SJSA1 (cell line): ENCODE results near the gene ZNF329. TPM values are rescaled to one million over a fixed set of nuclear protein-coding genes. Genes with fewer than 3 reads are reported as not detected.

ENCODE experiments used
- DNase-seq, 2 experiments: peaks; one replicate each; pipeline ENCODE4 v3.0.0-alpha.2; 2015 to 2020; ENCODE audit warnings: low spot score in 2 of 2, low read depth in 1 of 2
- H3K27ac ChIP-seq: fragments of 250-450 bp; sonication (Bioruptor Pico); 2 replicates; pipeline ENCODE4 v1.5.1; 2020; ENCODE audit warnings: mild to moderate bottlenecking, moderate library complexity
- H3K27me3 ChIP-seq: fragments of 250-450 bp; sonication (Bioruptor Pico); replicated peaks from 2 replicates; pipeline ENCODE4 v1.5.1; 2020; ENCODE audit warnings: mild to moderate bottlenecking, moderate library complexity
- H3K36me3 ChIP-seq: fragments of 250-450 bp; sonication (Bioruptor Pico); 2 replicates; pipeline ENCODE4 v1.5.1; 2020; ENCODE audit warnings: mild to moderate bottlenecking
- H3K4me1 ChIP-seq: fragments of 250-450 bp; sonication (Bioruptor Pico); replicated peaks from 2 replicates; pipeline ENCODE4 v1.6.1; 2021; ENCODE audit warnings: mild to moderate bottlenecking
- H3K4me3 ChIP-seq: fragments of 250-450 bp; sonication (Bioruptor Pico); 2 replicates; pipeline ENCODE4 v1.5.1; 2020; ENCODE audit warnings: mild to moderate bottlenecking
- H3K9me3 ChIP-seq: fragments of 250-450 bp; sonication (Bioruptor Pico); replicated peaks from 2 replicates; pipeline ENCODE4 v1.5.1; 2020; ENCODE audit warnings: mild to moderate bottlenecking
- total RNA-seq: library from RNA; depleted of rRNA; stranded (reverse); fragments of >200 nt; shearing (Covaris generic); gene quantifications from 2 replicates; pipeline ENCODE4 v1.2.3, GENCODE V29; 2014

ZNF329 gene
- total RNA-seq, 1 experiment from 2014 or later: 8.3 TPM

DNA sequence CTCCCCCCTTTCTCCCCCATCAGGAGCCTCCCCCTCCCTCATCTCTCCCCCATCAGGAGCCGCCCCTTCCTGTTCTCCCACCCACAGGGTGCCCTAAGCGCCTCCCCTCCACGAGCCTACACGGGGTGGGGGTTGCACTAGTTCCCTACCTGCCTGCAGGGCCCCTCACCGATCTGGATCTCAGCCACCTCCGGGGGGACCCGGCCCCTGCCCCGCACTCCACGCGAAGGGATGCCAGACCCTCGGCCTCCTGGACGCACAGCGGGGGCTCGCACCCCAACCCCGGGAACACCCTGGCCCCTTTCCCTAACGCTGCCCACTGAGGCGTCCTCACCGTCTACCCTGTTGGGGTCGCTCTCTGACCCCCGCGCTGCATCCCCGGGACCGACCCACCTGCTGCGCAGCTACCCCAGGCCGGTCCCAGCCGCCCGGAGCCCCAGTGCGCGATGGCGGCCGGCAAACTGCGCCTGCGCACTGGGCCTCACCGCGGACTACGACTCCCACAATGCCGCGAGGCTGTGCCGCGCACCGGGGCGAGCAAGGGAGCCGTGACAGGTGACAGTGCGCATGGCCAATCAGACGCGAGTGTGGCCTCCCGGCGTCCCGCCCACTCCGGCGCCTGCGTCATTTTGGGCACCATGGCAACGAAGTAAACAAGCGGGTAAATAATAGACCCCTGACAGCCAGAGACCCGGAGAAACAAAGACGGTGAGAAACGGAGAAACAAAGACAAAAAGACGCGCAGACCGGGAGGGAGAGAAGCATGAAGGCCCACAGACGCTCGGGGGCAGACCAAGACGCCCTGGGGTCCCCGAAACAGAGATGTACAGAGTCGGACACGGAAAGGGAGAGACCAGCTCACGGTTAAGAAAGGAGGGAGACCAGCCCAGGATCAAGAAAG, 52.6 kb downstream of the ZNF329 start, which contains the start of gene ZSCAN18:
Gene ZSCAN18 (minus strand): TSS at position 451 of the 901 bp plus-strand sequence. CDS start 7,964 bp downstream, outside the sequence.
- Histone ChIP-seq H3K27ac (no peak within 1 kb of the TSS), H3K9me3 (peaks cover 16% of the 10 kb centered on the region), H3K4me3 (peak within 1 kb of the TSS; percentile 12; the same call in 1 of the 2 replicates), H3K27me3 (no peaks in the 10 kb centered on the region), H3K4me1 (no peaks in the 10 kb centered on the region), H3K36me3 (no peaks in the 10 kb centered on the region)
- no peak for DNase-seq

DNA sequence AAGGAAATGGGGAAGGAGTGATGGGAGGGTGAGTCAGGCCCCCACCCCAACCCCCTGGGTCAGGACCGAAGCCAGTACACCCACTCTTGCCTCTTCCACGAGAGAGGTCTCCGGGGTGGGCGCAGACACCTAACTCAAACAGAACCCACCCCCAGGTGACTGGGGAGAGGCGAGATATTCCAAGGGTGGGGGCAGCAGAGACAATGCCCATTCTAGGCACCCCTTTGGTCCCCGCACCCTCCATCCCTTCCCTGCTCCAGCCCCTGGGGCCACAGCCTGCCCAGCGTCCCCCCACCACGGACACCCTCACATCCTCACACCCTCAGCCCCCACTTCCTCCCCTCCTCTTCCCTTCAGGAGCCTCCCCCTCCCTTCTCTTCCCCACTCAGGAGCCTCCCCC, 53.2 kb downstream of the ZNF329 start:
- peaks cover 14% of the 10 kb centered on the region for H3K9me3 ChIP-seq
- DNase-seq: no peak
- no peaks in the 10 kb centered on the region for H3K4me1 ChIP-seq
- no peak overlapping the region for H3K4me3 ChIP-seq
- H3K36me3 ChIP-seq: no peaks in the 10 kb centered on the region
- H3K27ac ChIP-seq: no peak overlapping the region
- H3K27me3 ChIP-seq: no peaks in the 10 kb centered on the region

DNA sequence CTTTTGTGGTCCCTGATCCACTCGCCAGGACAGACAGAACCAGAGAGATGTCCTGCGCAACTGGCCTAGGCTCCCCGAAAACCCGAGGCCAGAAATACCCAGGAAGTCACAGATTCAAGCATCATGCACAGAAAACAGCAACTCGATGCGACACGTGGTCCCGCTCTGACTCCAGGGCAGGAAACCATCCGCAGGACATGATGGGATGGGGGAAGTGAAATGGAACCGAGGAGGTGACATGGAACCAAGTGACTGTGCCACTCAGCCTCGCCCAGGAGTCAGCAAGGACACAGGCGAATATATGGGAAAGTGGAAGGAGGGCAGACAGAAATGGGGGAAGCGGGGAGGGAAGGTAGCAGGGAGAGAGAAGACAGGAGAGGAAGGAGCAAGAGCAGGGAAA, 53.7 kb downstream of the ZNF329 start:
- no peaks in the 10 kb centered on the region for H3K4me1 ChIP-seq
- H3K9me3 ChIP-seq: peaks cover 14% of the 10 kb centered on the region
- H3K4me3 ChIP-seq: no peak overlapping the region
- no peaks in the 10 kb centered on the region for H3K36me3 ChIP-seq
- no peaks in the 10 kb centered on the region for H3K27me3 ChIP-seq
- no peak overlapping the region for H3K27ac ChIP-seq
- DNase-seq: no peak

DNA sequence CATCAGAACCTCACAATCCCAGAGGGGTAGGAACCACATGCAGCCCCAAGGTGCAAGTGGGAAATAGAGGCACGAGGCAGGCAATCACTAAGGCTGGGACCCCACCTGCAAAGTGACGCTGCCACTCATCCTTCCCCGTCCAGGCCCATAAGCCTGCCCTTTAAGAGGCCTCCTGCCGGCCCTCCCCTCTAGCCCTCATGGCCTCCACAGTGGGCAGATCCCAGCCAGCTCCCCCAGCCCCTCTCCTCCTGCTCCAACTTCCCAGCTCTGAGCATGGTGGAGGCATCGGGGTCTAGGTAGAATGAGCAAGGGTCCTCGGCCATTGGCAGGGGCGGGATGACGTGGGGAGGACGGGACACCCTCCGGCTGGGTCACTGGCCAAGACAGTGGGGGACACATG, 55.3 kb downstream of the ZNF329 start:
- Histone ChIP-seq H3K9me3 (peaks cover 14% of the 10 kb centered on the region), H3K27me3 (no peaks in the 10 kb centered on the region), H3K4me3 (no peak overlapping the region), H3K36me3 (no peaks in the 10 kb centered on the region), H3K4me1 (no peaks in the 10 kb centered on the region), H3K27ac (no peak overlapping the region)
- no peak for DNase-seq

DNA sequence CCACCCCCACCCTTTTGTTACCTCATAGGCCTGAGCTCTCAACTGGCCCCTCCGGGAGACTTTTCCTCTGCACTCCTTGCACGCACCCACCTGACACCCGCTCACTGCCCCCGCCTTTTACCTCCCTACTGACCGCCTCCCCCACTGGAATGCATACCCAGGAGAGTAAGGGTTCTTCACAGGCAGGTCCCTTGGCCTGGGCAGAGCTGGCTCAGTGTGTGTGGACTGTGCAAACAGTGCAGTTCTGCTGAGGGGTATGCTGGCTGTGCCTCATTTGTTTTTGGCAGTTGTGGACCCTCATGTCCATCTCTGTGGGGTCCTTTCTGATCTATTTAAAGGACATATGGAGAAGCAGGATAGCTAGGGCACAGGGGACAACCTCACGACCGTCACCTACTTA, 57.5 kb downstream of the ZNF329 start:
- no peak overlapping the region for H3K27ac ChIP-seq
- peaks cover 22% of the 10 kb centered on the region for H3K9me3 ChIP-seq
- no peaks in the 10 kb centered on the region for H3K4me1 ChIP-seq
- no peaks in the 10 kb centered on the region for H3K36me3 ChIP-seq
- no peaks in the 10 kb centered on the region for H3K27me3 ChIP-seq
- H3K4me3 ChIP-seq: no peak overlapping the region
- no peak for DNase-seq

DNA sequence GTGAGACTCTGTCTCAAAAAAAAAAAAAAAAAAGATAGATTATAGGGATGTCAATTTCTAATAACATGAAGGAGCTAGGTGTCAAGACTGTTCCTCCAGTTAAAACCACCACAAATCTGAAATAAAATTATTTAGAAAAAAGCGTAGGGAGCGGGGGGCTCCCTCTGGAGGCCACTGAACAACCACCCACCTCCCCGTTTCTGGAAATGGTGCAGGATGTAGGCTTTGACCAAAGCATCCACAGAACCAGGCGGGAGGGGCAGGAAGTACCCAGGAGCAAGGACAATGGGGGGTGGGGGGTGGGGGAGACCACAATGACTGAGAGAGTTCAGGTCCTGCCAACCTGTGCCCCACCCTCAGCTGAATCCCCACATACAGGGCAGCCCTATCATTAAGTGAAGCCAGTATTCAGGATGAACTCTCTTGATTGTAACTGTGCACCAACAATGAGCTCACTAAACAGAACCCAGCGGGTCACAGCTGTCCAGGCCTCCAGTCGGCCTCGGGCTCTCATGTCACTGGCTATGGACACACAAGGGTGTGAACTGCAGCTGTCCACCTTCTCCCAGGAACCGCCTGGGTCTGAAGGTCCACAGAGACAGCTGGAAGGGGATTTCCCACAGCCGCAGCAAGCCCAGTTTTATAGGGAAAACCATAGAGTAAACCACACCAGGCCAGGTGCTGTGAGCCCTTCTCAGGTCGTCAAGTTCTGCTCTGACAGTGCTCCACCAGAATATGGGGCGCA, 59.2 kb downstream of the ZNF329 start:
- Histone ChIP-seq H3K4me3 (no peak overlapping the region), H3K27me3 (no peaks in the 10 kb centered on the region), H3K9me3 (peaks cover 26% of the 10 kb centered on the region), H3K27ac (no peak overlapping the region), H3K4me1 (no peaks in the 10 kb centered on the region), H3K36me3 (no peaks in the 10 kb centered on the region)
- DNase-seq: no peak

DNA sequence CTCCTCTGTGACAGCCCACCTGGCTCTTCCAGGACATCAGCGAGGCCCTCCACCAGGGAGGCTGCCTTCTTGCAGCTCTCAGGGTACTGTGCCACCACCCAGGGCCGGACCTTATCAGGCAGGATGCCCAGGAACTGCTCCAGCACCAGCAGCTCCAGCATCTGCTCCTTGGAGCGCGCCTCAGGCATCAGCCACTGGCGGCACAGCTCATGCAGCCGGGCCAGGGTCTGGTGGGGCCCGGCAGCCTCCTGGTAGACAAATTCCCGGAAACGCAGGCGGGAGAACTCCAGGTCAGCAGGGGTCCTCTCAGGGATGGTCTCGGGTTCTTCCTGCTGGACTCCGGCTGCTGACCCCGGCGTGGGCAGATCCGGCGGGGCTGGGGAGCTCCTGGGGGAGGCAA, 60.7 kb downstream of the ZNF329 start:
- H3K9me3 ChIP-seq: peaks cover 35% of the 10 kb centered on the region
- H3K36me3 ChIP-seq: no peaks in the 10 kb centered on the region
- H3K4me3 ChIP-seq: no peak overlapping the region
- H3K27ac ChIP-seq: no peak overlapping the region
- DNase-seq: no peak
- no peaks in the 10 kb centered on the region for H3K4me1 ChIP-seq
- H3K27me3 ChIP-seq: no peaks in the 10 kb centered on the region

DNA sequence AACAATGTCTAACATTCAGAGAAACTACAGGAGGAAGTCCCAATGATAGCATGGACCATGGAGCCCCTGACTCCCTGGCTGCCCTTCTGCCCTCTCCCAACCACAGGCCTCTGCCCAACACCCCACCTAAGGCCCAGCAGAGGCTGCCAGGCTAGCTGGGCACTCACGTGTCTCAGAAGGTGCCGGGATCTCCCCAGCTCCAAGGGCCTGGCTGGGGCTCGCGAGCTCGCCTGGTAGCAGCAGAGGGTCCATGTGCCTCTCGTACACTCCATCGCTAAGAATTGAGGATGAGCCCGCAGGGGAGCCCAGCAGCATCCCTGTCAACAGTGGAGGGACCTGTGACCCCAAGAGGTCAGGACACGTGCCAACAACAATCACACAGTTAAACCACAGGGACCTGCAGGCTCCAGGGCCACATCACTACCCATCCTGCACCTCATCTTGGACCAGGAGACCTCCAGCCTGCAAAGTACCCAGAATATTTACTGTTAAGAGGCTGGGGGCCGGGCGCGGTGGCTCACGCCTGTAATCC, 62.0 kb downstream of the ZNF329 start:
- Histone ChIP-seq H3K9me3 (peaks cover 39% of the 10 kb centered on the region), H3K4me1 (no peaks in the 10 kb centered on the region), H3K4me3 (no peak overlapping the region), H3K27ac (no peak overlapping the region), H3K27me3 (no peaks in the 10 kb centered on the region), H3K36me3 (no peaks in the 10 kb centered on the region)
- no peak for DNase-seq

DNA sequence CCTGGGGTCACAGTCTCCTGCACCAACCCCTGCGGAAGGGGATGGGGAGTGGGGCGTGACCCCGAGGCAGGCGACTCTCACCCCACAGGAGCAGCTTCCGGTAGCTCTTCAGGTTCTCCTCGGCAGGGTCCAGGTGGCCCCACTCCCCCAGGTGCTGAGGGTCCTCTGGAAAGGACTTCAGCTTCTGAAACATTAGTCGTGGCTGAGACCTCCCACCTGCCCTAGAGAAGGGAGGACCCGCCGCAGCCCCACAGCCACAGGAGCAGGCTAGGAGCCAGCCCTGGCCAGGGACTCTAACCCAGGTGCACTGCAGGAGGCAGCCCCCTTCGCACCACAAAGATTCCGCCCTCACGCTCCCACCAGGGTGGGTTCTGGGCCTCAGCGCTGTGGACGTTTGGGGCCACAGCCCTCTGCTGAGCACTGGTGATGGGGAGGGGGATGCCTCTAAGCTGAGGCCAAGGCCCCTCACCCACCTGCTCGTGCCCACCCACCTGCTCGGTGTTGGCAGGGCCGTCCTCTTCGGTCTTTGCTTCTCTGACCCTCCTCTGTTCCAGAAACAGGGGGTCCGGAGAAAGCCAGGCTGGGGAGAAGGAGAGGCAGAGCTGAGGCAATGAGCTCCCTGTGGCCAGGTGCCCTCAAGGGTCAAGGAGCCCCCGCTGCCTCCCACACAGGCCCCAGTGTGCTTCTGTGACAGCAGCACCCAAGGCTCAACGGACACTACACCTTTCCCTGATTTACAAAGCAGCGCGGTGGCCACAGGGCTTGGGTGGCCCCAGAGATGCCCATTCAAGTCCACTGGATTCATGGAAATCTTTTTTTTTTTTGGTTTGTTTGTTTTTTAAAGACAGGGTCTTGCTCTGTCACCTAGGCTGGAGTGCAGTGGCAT, 63.5 kb downstream of the ZNF329 start:
- Histone ChIP-seq H3K9me3 (peaks cover 44% of the 10 kb centered on the region), H3K4me1 (no peaks in the 10 kb centered on the region), H3K36me3 (no peaks in the 10 kb centered on the region), H3K27ac (no peak overlapping the region), H3K27me3 (no peaks in the 10 kb centered on the region), H3K4me3 (no peak overlapping the region)
- no peak for DNase-seq

DNA sequence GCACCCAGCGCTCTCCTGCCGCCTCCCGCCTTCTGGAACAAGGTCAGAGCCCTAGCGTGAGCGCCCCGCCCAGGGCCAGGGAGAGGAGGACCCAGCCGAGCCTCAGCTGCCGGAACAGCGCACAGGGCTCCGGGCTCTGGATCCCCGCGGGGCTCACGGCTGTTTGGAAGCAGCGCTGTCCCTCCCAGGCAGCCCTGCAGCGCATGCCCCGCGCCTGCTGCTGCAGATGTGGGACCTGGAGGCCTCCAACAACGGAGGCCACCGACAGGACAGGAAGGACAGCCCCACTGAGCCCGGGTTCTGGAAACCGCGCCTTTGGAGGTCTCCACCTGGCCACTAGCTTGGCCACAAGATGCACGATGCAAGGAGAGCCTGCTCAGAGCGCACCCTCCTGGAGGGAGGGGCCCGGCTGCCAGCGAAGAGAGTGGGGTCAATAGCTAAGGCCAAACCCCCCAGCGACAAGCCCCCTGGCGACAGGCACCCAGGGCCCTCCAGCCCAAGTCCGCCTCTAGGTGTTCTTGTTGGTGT, 65.2 kb downstream of the ZNF329 start:
- Histone ChIP-seq H3K27me3 (no peaks in the 10 kb centered on the region), H3K27ac (no peak overlapping the region), H3K36me3 (no peaks in the 10 kb centered on the region), H3K4me3 (no peak overlapping the region), H3K9me3 (peaks cover 50% of the 10 kb centered on the region), H3K4me1 (no peaks in the 10 kb centered on the region)
- no peak for DNase-seq

DNA sequence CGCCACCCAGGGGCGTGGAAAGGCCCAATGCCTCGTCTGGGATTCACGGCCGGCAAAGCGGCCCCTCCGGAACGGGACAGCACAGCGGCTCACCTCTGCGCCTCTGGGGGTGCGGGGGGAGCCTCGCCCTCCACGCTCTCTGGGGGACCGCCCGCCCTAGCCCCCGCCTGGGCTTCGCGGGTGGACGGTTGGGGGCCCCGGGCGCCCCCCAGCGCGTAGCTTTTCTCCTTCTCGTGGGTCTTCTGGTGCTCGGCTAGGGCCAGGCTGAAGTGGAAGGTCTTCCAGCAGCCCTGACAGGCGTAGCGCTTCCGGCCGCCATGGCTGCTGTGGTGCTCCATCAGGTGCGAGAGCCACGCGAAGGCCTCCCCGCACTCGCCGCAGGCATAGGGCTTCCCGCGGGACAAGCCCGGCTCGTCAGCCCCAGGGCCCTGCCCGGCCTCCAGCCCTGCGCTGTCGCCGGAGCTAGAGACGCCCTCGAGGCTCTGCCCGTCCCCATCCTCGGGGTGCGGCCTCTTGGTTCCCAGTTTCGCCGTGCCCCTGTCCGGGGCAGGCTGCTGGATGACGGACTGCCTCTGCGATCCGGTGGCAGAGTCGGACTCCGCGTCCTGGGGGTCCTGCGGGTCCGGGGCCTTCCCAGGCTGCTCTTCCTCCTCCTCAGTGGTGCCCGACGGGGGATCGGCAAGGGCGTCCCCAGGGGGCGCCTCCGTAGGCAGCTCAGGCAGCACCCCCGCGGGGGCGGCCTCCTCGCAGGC, 65.8 kb downstream of the ZNF329 start:
- no peaks in the 10 kb centered on the region for H3K36me3 ChIP-seq
- H3K27ac ChIP-seq: no peak overlapping the region
- H3K4me1 ChIP-seq: no peaks in the 10 kb centered on the region
- H3K27me3 ChIP-seq: no peaks in the 10 kb centered on the region
- no peak overlapping the region for H3K4me3 ChIP-seq
- peaks cover 45% of the 10 kb centered on the region for H3K9me3 ChIP-seq
- DNase-seq: no peak

DNA sequence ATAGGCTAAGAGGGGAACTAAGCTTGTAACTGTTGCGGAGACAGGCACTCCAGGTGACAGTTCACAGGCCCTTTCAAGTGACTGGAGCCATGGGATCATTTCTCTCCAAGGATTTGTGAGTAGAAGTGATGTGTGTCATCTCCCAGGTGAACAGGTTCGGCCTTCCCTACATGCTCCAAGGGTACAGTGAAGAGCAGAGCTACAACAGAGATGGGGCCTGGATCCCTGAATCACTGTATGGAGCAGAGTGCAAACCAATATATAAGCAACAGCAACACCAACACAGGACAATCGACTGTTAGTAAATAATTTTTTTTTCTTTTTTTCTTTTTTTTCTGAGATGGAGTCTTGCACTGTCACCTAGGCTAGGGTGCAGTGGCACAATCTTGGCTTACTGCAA, 67.6 kb downstream of the ZNF329 start:
- H3K4me1 ChIP-seq: no peaks in the 10 kb centered on the region
- no peaks in the 10 kb centered on the region for H3K27me3 ChIP-seq
- H3K27ac ChIP-seq: no peak overlapping the region
- H3K9me3 ChIP-seq: peaks cover 43% of the 10 kb centered on the region
- no peak overlapping the region for H3K4me3 ChIP-seq
- no peak for DNase-seq
- no peaks in the 10 kb centered on the region for H3K36me3 ChIP-seq
